Stimulated activated CD4-positive, alpha-beta T cell treated with anti-CD3 and anti-CD28 coated beads, Interleukin-12 subunit alpha, Interleukin-12 subunit beta, amount 100 ng/mL, for 24 hours (primary cell): ENCODE data around the gene CCSER2.
"Not testable (repeated sequence)": the region's sequence is repeated elsewhere in the genome, so short reads cannot be mapped to it uniquely, and the experiment has no call there.

Experiments
- DNase-seq, 2 experiments: peaks; one replicate each; pipeline ENCODE4 v3.0.0-alpha.2; 2020; ENCODE audit warnings: low read depth in 2 of 2

The CCSER2 gene

GRCh38 chr10:84314275-84314674 is 14.1 kb upstream of the CCSER2 start:
- DNase-seq, result no peak

DNA sequence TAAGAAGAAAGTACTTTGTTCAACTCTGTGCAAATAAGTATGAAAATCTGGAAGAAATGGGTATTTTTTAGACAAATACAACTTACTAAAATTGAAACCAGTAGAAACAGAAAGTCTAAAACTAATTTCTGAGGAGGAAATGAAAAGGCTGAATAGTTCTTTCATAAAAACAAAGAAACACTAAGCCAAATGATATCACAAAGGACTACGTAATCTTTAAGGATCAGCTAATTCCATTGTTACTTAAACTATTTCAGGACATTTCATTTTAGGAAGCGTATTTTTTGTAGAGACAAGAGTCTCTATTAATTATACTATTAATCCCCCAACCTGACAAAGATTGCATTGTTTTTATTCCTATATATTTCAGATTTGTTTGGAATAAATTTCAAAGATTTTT is 11.2 kb upstream of the CCSER2 start:
- no peak for DNase-seq

DNA sequence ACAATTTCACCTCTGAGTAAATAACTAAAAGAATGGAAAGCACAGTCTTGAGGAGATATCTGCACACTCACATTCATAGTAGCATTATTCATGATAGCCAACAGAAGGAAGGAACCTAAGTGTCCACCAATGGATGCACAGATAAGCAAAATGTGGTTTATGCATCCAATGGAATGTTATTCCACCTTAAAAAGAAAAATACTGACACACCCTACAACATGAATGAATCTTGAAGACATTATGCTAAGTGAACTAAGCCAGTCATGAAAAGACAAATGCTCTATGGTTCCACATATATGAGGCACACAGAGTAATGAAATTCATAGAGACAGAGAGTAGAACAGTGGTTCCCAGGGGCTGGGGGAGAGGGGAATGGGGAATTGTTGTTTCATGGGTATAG is 6.5 kb upstream of the CCSER2 start:
- no peak for DNase-seq

GRCh38 chr10:84323566-84323965 is 4.8 kb upstream of the CCSER2 start:
- not testable (repeated sequence) for DNase-seq

DNA sequence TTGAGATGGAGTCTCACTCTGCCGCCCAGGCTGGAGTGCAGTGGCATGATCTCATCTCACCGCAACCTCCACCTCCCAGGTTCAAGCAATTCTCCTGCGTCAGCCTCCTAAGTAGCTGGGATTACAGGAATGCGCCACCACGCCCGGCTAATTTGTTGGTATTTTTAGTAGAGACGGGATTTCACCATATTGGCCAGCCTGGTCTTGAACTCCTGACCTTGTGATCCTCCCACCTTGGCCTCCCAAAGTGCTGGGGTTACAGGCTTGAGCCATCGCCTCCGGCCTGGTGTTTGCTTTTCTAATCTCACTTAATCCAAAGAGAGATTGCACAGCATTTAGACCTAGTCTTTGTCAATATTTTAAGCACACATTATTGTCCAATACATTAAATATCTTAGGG is 1.4 kb upstream of the CCSER2 start:
- not testable (repeated sequence) for DNase-seq

- peak; percentile 44 to 58 for DNase-seq
These were observed 815 bp downstream of the CCSER2 start for GRCh38 chr10:84329196-84329611.

- DNase-seq, result no peak
These were observed 1.7 kb downstream of the CCSER2 start for GRCh38 chr10:84329986-84330651.

GRCh38 chr10:84331091-84331490 is 2.7 kb downstream of the CCSER2 start:
- DNase-seq, result no peak

DNA sequence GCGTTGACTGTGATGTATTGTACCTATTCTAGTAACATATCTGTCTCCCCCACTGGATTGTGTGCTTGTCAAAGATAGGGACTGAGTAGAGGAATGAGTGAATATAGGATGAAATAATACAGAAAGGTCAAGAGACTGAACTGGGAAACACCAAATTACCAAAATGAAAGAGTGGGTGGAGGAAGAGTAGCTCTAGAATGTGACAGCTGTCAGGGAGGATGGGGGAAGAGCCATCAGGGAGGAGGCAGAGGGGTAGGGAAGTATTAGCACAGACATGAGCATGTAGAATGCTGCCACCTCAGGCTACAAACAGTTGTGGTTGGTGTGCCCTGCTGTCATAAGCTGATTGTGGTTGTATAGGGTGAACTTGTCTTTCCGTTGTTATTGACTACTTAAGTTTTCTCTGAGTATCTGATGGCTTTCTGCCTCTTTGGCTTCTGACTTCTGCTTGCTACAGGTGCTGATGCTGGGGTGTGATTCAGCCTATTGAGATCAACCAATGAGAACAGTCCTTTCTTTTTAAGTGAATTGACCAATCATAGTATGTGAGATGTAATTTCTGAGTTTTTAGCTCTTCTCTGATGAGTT is 5.6 kb downstream of the CCSER2 start:
- DNase-seq, result peak; percentile 27 to 38

DNA sequence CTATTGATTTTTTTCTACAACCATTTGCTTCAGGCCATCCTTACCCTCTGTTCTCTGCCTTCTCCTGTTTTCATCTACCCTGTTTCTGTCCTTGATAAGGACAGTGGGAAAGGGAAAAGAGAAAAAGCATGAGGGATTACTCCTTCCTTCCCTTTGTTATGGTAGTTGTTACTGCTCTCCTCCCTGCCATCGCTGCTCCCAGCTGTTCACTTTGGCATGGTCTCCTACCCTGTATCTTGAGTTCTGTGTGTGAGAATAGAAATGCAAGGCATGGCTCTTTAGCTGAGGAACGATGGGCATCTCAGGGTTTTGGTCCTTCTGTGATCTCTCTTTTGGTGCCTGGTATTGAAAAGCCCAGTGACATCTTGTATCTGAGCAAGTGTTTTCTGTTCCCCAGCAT is 6.4 kb downstream of the CCSER2 start:
- DNase-seq, result no peak

DNA sequence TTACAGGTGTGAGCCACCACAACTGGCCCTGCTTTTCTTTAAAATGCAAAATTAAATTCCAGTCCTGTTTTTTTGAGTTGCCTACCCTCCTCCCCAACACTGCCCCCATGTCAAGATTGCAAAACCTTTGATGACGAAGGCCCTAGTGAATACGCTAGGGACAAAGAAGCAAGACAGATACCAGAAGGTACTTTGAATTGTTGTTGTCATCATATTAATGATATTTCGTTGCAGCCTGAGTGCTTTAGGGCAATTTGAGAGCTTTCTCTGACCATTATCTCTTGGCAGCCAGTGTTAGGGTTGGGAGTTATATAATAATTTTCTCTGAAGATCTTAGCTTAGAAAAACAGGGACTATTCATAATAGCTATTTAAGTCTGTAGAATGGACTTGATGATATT is 7.1 kb downstream of the CCSER2 start:
- no peak for DNase-seq

- no peak for DNase-seq
These were observed 8.2 kb downstream of the CCSER2 start for GRCh38 chr10:84336406-84337090.

GRCh38 chr10:84337199-84337598 is 8.8 kb downstream of the CCSER2 start:
- DNase-seq, result no peak

GRCh38 chr10:84339025-84339424 is 10.6 kb downstream of the CCSER2 start:
- DNase-seq, result no peak

- no peak for DNase-seq
These were observed 11.8 kb downstream of the CCSER2 start for GRCh38 chr10:84340187-84340586.

DNA sequence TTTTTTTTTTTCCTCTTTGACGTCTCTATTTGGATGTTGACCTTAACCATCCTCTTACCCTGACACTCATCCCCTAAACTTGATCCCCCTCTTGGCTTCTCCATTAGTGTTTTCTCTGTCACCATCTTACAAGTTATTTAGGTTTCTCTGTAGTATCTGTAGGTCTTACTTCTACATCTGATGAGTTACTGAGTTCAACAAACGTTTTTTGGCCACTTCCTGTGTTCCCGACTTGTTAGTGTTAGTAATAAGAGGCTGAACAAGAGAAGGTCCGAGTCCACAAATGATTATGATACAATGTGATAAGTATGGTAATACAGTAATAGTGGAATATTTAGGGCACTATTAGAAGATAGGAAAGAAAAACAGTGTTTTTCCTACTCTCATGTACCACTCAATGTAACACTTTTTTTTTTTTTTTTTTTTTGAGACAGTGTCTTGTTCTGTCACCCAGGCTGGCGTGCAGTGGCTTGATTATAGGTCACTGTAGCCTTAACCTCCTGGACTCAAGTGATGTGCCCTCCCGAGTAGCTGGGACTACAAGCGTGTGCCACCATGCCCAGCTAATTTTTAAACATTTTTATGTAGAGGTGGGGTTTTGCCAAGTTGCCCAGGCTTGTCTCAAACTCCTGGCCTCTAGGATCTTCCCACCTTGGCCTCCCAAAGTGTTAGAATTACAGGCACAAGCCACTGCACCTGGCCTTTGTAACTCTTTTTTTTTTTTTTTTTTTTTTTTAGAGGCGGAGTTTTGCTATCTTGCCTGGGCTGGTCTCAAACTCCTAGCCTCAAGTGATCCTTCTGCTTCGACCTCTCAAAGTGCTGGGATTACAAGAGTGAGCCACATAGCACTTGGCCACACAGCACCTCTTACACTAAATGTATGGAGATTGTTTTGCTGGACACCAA is 12.5 kb downstream of the CCSER2 start:
- no peak for DNase-seq

DNA sequence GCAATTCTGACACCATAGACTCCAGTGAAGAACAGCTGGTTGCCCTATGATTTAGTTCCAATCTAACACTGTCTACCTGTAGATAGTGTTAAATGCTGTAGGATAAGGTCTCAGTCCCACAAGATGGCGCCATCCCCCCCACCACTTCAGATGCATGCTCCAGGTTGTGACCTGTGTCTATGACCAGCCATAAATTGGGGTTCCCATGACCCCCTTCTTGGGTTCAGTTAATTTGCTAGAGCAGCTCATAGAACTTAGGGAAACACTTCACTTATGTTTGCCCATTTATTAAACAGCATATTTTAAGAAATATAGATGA is 13.1 kb downstream of the CCSER2 start:
- DNase-seq, result no peak

DNA sequence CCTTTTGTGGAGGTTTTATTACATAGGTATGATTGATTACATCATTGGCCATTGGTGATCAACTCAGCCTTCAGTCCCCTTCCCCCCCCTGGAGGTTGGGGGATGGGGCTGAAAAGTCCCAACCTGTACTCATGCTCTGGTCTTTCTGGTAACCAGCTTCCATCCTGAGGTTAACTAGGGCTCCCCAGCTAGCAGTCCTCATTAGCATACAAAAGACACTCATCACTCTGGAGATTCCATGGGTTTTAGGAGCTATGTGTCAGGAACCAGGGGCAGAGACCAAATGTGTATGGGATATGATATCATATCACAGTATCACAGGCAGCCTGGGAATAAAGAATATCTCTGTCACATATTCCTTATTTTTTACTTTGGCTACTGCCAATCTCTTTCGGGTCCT is 13.6 kb downstream of the CCSER2 start:
- no peak for DNase-seq

DNA sequence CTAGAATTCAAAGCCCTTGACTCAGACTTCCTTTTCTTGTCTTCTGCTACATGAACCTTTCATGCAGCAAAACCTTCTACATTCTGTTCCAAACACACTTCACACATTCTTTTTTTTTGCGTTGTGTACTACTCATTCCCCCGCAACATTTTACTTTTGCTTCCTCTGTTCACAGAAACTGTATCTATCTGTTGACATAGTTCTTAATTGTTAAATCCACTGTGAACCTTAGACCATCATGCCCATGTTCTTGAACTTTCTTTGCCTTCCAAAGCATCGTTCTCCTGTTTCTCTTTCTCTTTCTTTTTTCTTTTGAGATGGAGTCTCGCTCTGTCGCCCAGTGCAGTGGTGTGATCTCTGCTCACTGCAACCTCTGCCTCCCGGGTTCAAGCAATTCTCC is 14.2 kb downstream of the CCSER2 start:
- DNase-seq, result no peak

- no peak for DNase-seq
These were observed 15.4 kb downstream of the CCSER2 start for GRCh38 chr10:84343831-84344230.

- DNase-seq, result no peak
These were observed 16.1 kb downstream of the CCSER2 start for GRCh38 chr10:84344526-84344925.

- not testable (repeated sequence) for DNase-seq
These were observed 19.2 kb downstream of the CCSER2 start for GRCh38 chr10:84347575-84348002.
